MM.1S (cell line): ENCODE results near the gene MYO10.

ENCODE experiments used
- DNase-seq: peaks from one replicate; pipeline ENCODE4 v3.0.0-alpha.2; 2015
- H2AFZ ChIP-seq: fragments of 300-600 bp; sonication (generic); 2 replicates; pipeline ENCODE4 v1.6.0; 2016; ENCODE audit warnings: antibody characterized with exemption, low read length
- H3F3A ChIP-seq: fragments of 300-600 bp; sonication (generic); 2 replicates; pipeline ENCODE4 v1.6.1; 2016; ENCODE audit warnings: mild to moderate bottlenecking, antibody characterized with exemption, low read length, moderate library complexity, mixed read lengths; ENCODE audit not compliant: insufficient read depth
- H3K27ac ChIP-seq: fragments of 300-600 bp; sonication (generic); 2 replicates; pipeline ENCODE4 v1.5.1; 2016; ENCODE audit warnings: mild to moderate bottlenecking, low read length
- H3K27me3 ChIP-seq: fragments of 300-600 bp; sonication (generic); replicated peaks from 2 replicates; pipeline ENCODE4 v1.6.0; 2016; ENCODE audit warnings: low read length; ENCODE audit not compliant: insufficient read depth
- H3K36me3 ChIP-seq: fragments of 300-600 bp; sonication (generic); replicated peaks from 2 replicates; pipeline ENCODE4 v1.6.1; 2016; ENCODE audit warnings: mild to moderate bottlenecking, low read length, mixed read lengths; ENCODE audit not compliant: insufficient read depth
- H3K4me1 ChIP-seq: fragments of 300-600 bp; sonication (generic); 2 replicates; pipeline ENCODE4 v1.6.1; 2016; ENCODE audit warnings: low read length, mixed read lengths
- H3K4me2 ChIP-seq: fragments of 300-600 bp; sonication (generic); 2 replicates; pipeline ENCODE4 v1.6.0; 2016; ENCODE audit warnings: low read depth, low read length
- H3K4me3 ChIP-seq: fragments of 300-600 bp; sonication (generic); 2 replicates; pipeline ENCODE4 v1.5.1; 2016; ENCODE audit warnings: low read length, mixed read lengths
- H3K79me2 ChIP-seq: fragments of 300-600 bp; sonication (generic); 2 replicates; pipeline ENCODE4 v1.6.1; 2016; ENCODE audit warnings: mixed run types, low read length, mixed read lengths
- H3K9ac ChIP-seq: fragments of 300-600 bp; sonication (generic); 2 replicates; pipeline ENCODE4 v1.6.1; 2016; ENCODE audit warnings: low read length, mixed read lengths
- H3K9me2 ChIP-seq: fragments of 300-600 bp; sonication (generic); replicated peaks from 2 replicates; pipeline ENCODE4 v1.6.1; 2016; ENCODE audit warnings: mild to moderate bottlenecking, low read length, mixed read lengths; ENCODE audit not compliant: insufficient read depth
- H3K9me3 ChIP-seq: fragments of 300-600 bp; sonication (generic); replicated peaks from 2 replicates; pipeline ENCODE4 v1.6.1; 2016; ENCODE audit warnings: mild to moderate bottlenecking, low read length, mixed read lengths; ENCODE audit not compliant: insufficient read depth
- H4K20me1 ChIP-seq: fragments of 300-600 bp; sonication (generic); 2 replicates; pipeline ENCODE4 v1.6.1; 2016; ENCODE audit warnings: mild to moderate bottlenecking, low read length, moderate library complexity, mixed read lengths; ENCODE audit not compliant: insufficient read depth
- CTCF ChIP-seq: fragments of 300-600 bp; sonication (generic); IDR thresholded peaks from 2 replicates; pipeline ENCODE4 v1.5.1; 2016; ENCODE audit warnings: antibody characterized with exemption, low read length, mixed read lengths
- EZH2 ChIP-seq: fragments of 300-600 bp; sonication (generic); optimal IDR thresholded peaks from 2 replicates; pipeline ENCODE3; 2017; ENCODE audit warnings: low read depth, mild to moderate bottlenecking, antibody characterized with exemption, low read length, mixed read lengths
- EZH2phosphoT487 ChIP-seq: fragments of 300-600 bp; sonication (generic); IDR thresholded peaks from 2 replicates; pipeline ENCODE4 v1.6.1; 2018; ENCODE audit warnings: antibody characterized with exemption, low read length

MYO10 gene

GRCh38 chr5:16943846-16944678 lies 8.0 kb upstream of the MYO10 start:
- H3K79me2 ChIP-seq = no peaks in the 10 kb centered on the region
- no peaks in the 10 kb centered on the region for H3K9me3 ChIP-seq
- H3F3A ChIP-seq = no peaks in the 10 kb centered on the region
- DNase-seq = no peak
- no peaks in the 10 kb centered on the region for H3K4me1 ChIP-seq
- no peak overlapping the region for H3K4me2 ChIP-seq
- H3K27me3 ChIP-seq = no peaks in the 10 kb centered on the region
- no peaks in the 10 kb centered on the region for H4K20me1 ChIP-seq
- H3K4me3 ChIP-seq = no peak overlapping the region
- no peak overlapping the region for H3K27ac ChIP-seq
- H3K9ac ChIP-seq = no peak overlapping the region
- TF ChIP-seq CTCF (no peak), EZH2phosphoT487 (no peak), EZH2 (no peak)
- H3K36me3 ChIP-seq = no peaks in the 10 kb centered on the region
- no peak overlapping the region for H2AFZ ChIP-seq
- no peaks in the 10 kb centered on the region for H3K9me2 ChIP-seq

GRCh38 chr5:16937503-16938161 lies 1.5 kb upstream of the MYO10 start:
- no peaks in the 10 kb centered on the region for H3K79me2 ChIP-seq
- H3K4me3 ChIP-seq = no peak overlapping the region

DNA sequence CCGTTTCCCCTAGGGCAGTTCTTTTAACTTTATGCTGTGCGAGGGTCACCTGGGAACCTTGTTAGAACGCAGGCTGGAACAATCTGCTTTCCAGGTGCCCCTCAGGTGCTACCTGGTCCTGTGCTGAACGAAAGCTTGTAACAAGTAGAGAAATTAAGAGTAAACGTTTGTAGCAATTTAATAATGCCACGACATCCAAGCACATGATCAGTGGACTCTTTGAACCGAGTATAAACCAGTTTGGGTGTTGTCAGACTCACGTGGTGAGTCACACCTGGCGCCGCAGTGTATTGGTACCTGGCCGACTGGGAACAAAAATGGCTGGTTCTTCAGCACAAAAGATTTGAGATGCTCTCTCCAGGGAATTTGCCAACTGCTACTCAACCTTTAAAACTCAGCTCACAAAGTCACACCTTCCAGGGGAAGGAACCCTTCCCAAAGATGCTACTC lies 926 bp upstream of the MYO10 start:
- no peaks in the 10 kb centered on the region for H3K27me3 ChIP-seq
- H3K4me1 ChIP-seq = no peaks in the 10 kb centered on the region
- no peaks in the 10 kb centered on the region for H3K9me2 ChIP-seq
- H2AFZ ChIP-seq = no peak overlapping the region
- no peak overlapping the region for H3K27ac ChIP-seq
- no peaks in the 10 kb centered on the region for H3K9me3 ChIP-seq
- H3K36me3 ChIP-seq = no peaks in the 10 kb centered on the region
- no peak overlapping the region for H3K9ac ChIP-seq
- no peaks in the 10 kb centered on the region for H3F3A ChIP-seq
- DNase-seq = no peak
- H3K79me2 ChIP-seq = no peaks in the 10 kb centered on the region
- H3K4me2 ChIP-seq = no peak overlapping the region
- H4K20me1 ChIP-seq = no peaks in the 10 kb centered on the region
- no peak for TF ChIP-seq EZH2phosphoT487
- no peak for TF ChIP-seq CTCF
- no peak for TF ChIP-seq EZH2
- H3K4me3 ChIP-seq = no peak overlapping the region

More at GRCh38 chr5:16937503-16938161, 1.5 kb upstream of the MYO10 start:
- H3K9me2 ChIP-seq = no peaks in the 10 kb centered on the region
- H4K20me1 ChIP-seq = no peaks in the 10 kb centered on the region
- TF ChIP-seq EZH2 (no peak), CTCF (no peak), EZH2phosphoT487 (no peak)
- no peak for DNase-seq
- H3K9ac ChIP-seq = no peak overlapping the region
- H3K27me3 ChIP-seq = no peaks in the 10 kb centered on the region
- H3F3A ChIP-seq = no peaks in the 10 kb centered on the region
- H3K9me3 ChIP-seq = no peaks in the 10 kb centered on the region
- no peak overlapping the region for H3K4me2 ChIP-seq
- H3K36me3 ChIP-seq = no peaks in the 10 kb centered on the region
- H3K27ac ChIP-seq = no peak overlapping the region
- H3K4me1 ChIP-seq = no peaks in the 10 kb centered on the region
- no peak overlapping the region for H2AFZ ChIP-seq
